M059J (cell line): Measurements from ENCODE around the gene ILF2. TPM values are rescaled to one million over a fixed set of nuclear protein-coding genes. Genes with fewer than 3 reads are reported as not detected.
"Not testable (repeated sequence)": the region's sequence is repeated elsewhere in the genome, so short reads cannot be mapped to it uniquely, and the experiment has no call there.

Experiments
- DNase-seq: peaks from one replicate; pipeline ENCODE4 v3.0.0-alpha.2; 2012; ENCODE audit warnings: low read depth
- total RNA-seq: library from RNA; depleted of rRNA; stranded (reverse); fragments of >200 nt; shearing (Covaris generic); gene quantifications from 2 replicates; pipeline ENCODE4 v1.2.3, GENCODE V29; 2014

Gene ILF2
- total RNA-seq, 1 experiment from 2014 or later = 330 TPM

DNA sequence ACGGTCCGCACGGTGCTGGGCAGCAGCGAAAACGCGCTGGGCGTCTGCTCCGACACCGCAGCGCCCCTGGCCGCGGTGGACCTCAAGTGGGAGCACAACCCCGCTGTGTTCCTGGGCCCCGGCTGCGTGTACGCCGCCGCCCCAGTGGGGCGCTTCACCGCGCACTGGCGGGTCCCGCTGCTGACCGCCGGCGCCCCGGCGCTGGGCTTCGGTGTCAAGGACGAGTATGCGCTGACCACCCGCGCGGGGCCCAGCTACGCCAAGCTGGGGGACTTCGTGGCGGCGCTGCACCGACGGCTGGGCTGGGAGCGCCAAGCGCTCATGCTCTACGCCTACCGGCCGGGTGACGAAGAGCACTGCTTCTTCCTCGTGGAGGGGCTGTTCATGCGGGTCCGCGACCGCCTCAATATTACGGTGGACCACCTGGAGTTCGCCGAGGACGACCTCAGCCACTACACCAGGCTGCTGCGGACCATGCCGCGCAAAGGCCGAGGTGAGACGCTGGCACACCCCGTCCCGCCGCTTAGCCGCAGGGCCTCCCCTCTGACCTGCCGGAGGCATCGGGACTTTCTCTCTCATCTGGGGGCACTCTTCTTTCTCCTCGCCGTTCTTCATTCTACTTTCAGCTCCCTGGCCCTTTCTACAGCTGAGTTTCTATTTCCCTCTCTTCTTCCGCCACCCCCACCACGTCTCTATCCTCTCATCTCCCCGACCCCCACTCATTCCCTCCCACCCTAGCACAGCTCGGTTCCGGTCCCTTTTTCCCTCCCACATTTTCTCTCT lies 8.7 kb upstream of the ILF2 start:
- no peak for DNase-seq

DNA sequence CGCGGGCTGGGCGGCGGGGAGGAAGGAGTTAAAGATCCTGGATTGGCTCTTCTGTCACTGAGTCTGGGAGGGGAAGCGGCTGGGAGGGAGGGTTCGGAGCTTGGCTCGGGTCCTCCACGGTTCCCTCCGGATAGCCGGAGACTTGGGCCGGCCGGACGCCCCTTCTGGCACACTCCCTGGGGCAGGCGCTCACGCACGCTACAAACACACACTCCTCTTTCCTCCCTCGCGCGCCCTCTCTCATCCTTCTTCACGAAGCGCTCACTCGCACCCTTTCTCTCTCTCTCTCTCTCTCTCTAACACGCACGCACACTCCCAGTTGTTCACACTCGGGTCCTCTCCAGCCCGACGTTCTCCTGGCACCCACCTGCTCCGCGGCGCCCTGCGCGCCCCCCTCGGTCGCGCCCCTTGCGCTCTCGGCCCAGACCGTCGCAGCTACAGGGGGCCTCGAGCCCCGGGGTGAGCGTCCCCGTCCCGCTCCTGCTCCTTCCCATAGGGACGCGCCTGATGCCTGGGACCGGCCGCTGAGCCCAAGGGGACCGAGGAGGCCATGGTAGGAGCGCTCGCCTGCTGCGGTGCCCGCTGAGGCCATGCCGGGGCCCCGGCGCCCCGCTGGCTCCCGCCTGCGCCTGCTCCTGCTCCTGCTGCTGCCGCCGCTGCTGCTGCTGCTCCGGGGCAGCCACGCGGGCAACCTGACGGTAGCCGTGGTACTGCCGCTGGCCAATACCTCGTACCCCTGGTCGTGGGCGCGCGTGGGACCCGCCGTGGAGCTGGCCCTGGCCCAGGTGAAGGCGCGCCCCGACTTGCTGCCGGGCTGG lies 7.9 kb upstream of the ILF2 start, which contains the start of gene NPR1:
TSS of gene NPR1 (plus strand) at position 170 of the 818 bp plus-strand sequence. CDS start at position 591, 421 bp downstream.
- peak; percentile 35 for DNase-seq

DNA sequence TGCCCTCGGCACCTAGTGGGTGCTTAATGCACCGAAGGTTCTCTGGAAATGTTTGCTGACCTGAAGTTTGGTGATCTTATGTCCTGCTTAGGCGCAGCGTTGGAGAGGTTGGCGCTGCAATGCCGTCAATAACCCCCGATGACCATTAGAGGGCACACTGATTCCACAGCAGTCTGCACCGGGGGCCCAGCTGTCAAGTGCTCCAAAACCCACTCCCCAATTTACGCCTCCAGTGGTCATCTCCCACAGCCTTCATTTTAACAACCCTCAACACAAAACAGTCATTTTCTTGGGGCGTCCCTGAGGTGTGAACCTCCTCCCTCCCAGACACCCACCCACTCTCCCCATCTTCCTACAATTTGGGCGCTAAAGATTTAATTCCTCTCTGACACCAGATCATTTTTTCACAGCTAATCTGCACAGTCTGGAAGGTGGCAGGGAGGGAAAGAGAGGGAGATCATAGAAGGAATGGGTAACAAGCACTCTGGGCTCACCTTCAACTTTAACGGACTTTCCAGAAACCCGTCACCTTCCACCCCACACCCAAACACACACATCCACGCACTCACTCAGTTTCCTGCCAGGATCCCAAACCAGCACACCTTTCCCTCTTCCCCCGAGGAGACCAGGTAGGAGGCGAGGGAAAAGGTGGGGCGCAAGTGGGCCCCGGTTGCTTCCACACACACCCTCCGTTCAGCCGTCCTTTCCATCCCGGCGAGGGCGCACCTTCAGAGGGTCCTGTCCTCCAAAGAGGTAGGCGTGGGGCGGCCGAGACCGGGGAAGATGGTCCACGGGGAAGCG lies 7.1 kb upstream of the ILF2 start:
- peak; percentile 45 for DNase-seq

DNA sequence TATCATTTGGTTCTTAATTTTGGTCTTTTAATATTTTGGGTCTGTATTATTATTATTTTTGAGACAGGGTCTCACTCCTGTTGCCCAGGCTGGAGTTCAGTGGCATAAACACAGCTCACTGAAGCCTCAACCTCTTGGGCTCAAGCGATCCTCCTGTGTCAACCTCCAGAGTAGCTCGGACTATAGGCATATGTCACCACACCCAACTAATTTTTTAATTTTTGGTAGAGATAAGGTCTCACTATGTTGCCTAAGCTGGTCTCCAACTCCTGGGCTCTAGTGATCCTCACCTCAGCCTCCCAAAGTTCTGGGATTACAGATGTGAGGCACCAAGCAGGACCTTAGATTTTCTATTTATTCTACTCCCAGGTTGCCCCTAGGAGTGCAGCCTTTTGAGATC lies 2.7 kb upstream of the ILF2 start:
- DNase-seq = no peak

DNA sequence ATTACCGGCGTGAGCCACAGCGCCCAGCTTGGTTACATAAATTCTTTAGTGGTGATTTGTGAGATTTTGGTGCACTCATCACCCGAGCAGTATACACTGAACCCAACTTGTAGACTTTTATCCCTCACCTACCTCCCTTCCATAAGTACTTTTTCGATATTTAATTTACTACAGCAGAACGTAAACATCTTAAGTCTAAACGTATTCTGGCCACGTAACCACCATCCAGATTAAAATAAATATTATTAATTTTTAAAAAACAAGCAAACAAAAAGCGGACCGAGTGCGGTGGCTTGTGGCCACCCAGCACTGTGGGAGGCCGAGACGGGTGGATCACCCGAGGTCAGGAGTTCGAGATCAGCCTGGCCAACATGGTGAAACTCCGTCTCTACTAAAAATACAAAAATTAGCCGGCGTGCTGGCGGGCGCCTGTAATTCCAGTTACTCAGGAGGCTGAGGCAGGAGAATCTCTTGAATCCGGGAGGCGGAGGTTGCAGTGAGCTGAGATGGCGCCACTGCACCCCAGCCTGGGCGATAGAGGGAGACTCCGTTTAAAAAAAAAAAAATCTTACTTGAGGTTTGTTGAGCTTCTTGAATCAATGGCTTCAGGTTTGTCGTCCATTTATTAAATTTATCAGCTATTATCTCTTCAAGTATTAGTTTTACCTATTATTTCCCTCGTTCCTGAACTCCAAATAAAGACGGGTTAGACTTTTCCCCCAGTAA lies 998 bp upstream of the ILF2 start:
- DNase-seq = not testable (repeated sequence)

DNA sequence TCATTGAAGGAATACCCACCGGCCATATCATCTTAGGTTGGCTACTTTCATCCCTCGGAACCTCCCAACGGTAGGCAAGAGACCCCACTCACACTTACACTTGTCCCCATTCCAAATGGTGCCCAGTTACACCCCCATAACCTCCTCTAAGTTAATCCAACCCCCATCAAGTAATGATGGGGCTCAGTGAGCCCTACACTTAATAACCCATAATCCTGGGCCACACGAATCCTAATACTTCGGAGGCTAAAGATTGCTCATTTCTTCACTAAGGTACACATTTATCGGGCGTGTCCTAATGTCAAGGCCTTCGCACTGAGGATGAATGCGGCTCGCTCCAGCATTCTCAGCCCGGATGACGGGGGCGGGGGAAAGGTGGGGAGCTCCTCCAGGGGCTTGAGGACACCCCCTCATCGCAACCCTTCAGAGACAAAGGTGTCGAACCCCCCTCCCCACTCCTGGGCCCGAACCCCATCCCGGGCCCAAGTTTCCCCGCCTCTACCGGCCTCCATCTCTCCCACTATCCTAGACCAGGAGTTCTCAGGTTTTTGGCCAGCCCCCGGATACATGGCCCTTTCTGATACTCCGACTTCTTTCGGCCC lies 435 bp downstream of the ILF2 start:
- DNase-seq = no peak

DNA sequence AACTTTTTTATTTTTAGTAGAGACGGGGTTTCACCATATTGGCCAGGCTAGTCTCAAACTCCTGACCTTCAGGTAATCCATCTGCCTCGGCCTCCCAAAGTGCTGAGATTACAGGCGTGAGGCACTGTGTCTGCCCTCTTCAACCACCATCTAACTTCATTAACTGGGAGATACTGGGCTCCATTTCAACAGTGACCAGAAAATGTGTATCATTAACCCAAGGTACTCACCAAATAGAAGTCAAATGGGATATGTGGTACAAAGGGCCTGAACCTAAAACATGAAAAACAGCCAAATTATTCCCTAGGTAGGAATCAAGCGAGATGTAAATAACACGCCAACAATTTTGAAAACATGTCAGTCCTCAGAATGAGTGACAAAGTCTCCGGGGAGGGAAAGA lies 1.2 kb downstream of the ILF2 start:
- DNase-seq = no peak

DNA sequence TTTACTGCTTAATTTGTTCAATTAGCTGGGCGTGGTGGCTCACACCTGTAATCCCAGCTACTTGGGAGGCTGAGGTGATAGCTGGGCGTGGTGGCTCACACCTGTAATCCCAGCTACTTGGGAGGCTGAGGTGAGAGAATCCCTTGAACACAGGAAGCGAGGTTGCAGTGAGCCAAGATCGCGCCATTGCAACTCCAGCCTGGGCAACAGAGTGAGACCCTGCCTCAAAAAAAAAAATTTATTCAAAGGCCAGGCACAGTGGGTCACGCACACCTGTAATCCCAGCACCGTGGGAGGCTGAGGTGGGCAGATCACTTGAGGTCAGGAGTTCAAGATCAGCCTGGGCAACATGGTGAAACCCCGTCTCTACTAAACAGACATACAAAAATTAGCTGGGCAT lies 2.1 kb downstream of the ILF2 start:
- DNase-seq = not testable (repeated sequence)

DNA sequence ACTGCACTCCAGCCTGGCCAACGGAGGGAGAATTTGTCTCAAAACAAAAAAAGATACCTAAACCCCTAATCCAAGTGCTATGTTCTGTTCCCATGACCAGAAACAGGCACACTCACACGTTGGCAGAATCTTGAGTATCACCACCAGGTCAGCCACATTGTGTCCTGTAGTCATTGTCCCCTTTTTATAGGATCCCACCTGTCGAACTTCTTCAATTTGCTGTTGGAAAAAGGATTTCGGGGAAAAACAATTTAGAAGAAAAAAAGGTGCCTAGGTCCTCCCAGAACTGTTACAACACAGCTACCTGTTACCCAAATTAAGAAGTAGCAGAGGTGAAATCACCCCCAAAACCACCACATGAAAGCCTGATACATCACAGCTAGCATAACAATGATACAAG lies 3.4 kb downstream of the ILF2 start:
- no peak for DNase-seq

DNA sequence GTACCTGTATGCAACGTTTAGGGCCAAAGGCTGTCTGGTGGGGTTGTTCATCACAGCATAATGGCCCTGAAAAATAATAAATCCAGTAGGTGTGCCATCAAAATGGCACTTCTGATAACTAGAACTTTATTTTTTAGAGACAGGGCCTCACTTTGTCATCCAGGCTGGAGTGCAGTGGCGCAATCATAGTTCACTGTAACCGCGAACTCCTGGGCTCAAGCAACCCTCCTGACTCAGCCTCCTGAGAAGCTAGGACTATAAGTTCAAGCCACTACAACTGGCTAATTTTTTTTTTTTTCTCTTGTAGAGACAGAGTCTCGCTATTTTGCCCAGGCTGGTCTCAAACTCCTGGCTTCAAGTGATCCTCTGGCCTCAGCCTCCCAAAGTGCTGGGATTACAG lies 7.6 kb downstream of the ILF2 start:
- DNase-seq = peak; percentile 61

DNA sequence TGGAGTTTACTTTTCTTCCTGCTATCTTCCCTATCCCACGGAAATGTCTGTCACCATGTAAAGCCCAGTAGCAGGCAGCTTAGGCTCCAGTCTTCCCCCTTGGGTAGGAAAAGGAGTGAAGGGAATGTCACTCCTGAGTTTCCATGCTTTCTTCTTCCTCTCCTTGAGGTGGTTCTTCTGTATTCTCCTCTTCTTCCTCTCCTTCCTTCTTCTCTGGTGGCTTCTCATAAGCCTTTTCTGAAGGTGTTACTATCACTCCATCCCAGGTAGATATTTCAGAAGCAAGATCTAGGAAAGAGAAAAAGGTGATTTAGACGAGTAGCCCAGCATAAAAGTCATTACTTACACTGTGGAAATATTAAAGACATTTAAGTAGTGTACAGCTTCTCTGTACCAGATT lies 8.5 kb downstream of the ILF2 start:
- no peak for DNase-seq

DNA sequence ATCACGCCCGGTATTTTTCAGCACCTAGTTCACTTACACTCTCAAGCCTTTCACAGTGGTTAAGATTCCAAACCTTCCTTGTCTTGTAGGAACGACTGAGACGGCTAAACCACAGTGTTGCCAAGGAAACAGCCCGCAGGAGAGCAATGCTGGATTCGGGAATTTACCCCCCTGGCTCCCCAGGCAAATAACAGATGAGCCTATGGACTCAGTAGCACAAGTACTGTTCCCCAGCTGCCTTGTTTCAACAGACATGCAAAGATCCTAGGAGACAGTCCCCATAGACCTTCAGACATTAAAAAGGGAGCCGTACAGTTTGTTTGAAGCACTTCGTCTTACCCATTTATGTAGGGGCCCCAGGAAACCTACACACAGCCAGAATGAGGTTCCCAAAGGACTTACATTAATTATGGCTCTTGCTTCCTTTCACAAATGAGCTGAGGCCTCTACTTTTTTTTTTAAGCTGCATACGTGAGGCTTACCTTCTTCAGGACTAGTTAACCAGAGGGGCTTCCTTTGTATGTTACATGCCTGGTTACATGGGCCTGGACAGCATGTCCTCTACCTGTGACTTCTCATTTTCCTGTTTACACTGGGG lies 9.6 kb downstream of the ILF2 start:
- DNase-seq = peak; percentile 75

DNA sequence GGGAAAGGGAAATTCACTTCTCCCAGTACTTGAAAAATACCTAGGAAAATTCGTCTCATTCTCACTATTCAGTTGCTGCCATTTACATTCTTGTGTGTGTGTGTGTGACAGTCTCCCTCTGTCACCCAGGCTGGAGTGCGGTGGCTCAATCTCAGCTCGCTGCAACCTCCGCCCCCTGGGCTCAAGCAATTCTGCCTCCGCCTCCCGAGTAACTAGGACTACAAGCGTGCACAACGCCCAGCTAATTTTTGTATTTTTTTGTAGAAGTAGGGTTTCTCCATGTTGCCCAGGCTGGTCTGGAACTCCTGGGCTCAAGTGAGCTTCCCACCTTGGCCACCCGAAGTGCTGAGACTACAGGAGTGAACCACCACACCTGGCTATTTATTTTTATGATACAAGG lies 11.1 kb downstream of the ILF2 start:
- no peak for DNase-seq

DNA sequence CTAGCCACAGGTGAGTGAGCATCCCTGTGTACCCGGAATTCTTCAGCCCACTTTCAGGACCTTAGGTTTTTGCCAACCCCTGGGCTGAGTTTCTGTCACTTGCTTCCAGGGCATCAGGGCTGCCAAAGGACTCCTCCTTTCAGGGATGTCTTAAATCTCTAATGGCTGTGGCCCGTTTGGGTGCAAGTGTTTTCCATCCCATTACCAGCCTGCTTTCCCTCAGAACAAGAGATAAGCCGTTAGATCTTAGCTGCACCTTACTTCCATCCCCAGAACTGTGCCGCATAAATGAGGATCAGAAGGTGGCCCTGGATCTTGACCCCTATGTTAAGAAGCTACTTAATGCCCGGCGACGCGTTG lies 11.6 kb downstream of the ILF2 start:
- DNase-seq = no peak

DNA sequence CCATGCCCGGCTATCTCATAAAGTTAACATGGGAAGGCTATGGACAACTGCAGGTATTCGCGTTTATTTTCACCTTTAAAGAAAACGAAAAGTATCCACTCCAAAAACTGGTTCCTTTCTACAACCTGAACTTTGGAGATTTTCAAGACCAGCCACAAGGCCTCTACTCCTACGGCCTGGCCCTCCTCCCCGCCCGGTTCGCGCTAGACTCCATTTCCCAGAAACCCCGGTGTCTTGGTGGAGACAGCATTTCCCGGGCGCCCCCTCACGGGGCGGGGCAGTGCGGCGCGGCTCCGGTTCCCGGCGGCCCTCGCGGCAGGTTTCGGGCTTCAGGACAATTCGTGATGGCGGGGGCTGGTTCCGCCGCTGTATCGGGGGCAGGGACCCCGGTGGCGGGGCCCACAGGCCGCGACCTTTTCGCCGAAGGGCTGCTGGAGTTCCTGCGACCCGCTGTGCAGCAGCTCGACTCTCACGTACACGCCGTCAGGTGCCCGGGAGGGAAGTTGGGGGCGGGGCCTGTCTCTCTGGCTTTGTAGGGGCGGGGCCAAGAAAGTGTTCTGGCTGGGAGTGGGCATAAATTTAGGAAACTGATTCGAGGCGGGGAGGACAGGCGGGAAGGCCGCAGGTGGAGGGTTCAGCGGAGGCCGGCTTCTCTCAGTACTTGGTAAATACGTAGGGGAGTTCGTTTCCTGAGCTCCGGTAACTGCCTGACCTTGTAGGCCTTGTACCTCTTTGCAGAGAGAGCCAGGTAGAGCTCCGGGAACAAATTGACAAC lies 12.2 kb downstream of the ILF2 start, which contains the start of gene SNAPIN:
TSS of gene SNAPIN (plus strand) at position 304 of the 775 bp plus-strand sequence. CDS start at position 345, 41 bp downstream.
- DNase-seq = peak; percentile 91

DNA sequence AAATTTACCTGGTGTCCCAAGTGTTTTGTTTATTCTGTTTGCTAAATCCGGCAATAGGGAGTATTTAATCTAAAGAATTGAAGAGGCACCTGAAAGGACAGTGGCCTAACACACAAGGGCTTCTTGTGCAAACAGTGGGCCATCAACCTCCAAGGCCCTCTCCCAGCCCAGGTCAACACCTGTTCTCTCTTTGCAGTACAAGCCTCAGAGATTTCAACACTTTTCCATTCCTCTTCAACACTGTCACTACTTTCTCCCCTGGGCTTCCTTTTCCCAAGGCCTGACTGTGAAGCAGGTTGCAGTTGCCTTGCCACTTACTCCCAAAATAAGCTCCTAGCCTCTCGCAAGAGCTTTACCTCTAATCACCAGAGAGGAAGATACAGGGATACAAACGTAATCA lies 15.5 kb downstream of the ILF2 start:
- DNase-seq = no peak

DNA sequence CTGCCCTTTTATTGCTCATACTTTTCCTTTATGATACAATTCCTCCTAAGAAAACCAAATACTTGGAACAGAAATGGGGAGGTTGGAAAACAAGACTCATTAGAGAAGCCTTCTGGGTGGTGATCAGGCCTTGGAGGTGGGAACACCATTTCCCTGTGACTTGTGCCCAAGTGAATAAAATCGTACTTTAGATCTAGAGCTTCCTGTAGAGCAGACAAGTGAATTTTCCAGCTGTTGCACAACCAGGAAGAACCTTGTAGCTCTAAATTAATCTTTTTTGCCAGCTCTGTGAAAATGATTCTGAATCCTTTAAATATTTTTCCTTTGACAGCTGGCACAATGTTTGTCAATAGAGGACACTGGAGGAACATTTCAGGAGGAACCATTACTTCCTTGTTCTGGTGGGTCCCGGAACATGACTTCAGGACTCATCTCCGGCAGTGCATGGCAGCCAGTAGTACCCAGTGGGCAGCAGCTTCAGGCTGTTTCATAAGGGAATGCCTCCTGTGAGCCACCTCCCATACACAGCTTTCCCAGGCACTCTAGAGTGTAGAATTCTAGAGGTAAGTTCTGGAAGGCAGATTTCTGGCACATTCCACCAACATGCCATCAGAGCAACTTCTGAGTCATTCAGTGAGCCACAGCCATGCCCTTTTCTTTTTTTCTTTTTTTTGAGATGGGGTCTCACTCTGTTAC lies 17.8 kb downstream of the ILF2 start:
- DNase-seq = peak; percentile 73

DNA sequence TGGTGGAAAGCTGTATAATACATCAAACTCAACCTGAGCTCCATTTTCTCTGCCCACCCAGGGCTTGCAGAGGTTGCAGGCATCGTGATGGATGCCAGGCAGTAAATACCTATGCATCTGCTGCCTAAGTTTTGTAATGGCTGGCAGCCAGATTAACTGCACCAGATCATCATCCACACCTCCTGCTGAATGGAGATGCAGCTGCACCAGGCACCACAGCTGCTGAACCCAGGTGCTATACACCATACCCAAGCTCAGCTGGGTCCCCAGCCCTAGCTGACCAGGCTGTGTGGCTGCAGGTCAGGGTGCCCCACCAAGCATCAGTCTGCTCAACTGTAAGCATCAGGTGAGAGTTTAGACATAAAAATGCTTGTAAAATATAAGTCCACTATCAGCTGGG lies 19.0 kb downstream of the ILF2 start:
- no peak for DNase-seq

DNA sequence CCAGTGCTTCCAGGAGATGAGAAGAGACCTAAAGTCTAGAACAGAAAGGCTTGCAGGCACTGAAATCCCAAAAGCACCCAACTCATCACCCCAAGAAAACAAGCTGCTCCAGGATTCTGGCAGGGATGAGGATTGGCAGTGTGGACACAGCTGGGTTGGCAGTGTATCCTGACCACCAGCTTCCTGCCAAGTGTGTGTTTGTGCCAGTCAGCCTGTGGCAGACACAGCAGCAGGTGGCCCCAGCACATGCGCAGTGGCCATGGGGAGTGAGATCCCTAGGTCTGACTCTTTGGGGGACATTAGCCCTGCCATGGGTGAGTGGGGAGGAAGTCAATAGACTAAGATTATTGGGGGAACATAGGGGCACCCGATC lies 20.9 kb downstream of the ILF2 start:
- no peak for DNase-seq
